Astrocyte of the hippocampus (primary cell): Measurements from ENCODE around the gene BNIPL.

Experiments
- DNase-seq: peaks from one replicate; pipeline ENCODE4 v3.0.0; 2011; ENCODE audit warnings: low read depth, low spot score

BNIPL gene

DNA sequence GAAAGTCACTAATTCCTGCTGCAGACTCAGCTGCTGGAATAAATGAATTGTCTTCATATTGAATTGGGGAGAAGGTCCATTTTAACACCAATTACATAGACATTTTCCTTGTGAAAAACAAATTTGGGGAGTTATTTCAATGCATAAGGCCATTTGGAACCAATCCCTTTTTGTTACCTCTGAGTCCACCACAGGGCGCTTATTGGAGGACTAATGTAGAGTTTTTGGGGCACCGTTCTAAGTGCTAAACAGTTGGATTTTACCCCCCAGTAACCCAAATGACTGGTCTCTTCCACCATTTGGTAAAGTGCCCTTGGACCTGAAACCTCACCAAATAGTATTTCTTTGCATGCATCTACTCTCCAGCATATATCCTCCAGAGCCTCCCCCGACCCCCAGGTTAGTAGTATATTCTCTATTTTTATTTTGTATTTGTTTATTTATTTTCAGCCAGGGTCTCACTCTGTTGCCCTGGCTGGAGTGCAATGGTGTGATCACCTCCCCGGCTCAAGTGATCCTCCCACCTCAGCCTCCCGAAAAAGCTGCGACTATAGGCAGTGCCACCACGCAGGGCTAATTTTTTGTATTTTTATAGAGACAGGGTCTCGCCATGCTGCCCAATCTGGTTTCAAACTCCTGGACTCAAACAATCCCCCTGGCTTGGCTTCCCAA is 26.6 kb upstream of the BNIPL start:
- DNase-seq, result no peak

DNA sequence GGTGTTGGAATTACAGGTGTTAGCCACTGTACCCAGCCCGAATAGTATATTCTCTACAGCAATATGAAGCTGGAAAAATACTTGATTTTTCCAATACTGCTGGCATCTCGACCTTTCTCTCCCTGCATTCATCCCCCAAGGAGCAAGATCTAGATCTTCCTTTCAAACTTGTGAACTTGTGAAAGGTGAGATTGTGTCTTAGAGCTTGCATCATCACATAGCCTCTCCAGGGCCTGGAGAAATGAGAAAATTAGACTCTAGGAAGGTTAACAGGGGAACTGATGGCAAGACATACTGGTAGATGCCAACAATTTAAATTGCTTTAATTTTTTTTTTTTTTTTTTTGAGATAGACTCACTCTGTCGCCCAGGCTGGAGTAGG is 26.1 kb upstream of the BNIPL start:
- no peak for DNase-seq

DNA sequence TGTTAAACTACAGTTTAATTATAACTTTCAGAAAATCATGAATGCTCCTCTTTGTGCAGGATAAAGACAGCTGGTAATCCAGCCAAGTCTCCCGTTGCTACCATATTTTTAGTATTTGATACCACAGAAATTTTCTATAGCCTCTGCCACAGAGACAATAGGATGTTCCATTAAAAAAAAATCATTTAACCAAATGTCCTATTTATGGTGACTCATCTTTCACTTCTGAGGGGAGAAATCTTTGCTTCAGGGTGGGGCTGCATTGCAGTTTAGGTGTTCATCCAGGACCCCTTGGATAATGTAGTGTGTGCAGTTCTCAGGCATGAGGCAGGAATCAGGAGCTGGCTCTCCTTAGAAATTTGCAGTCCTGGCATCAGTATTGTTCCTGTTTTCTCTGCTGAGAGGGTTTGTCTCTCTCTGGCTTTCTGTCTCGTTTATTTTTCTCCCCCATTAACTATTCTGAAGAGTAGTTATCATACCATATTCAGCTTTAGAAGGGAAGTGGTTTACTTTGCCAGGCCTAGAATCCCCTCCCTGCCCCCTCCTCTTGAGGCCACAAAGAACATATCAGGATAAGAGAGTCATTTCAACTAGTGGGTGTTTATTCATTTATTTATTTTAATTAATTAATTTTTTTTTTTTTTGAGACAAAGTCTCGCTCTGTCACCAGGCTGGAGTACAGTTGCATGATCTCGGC is 25.1 kb upstream of the BNIPL start:
- no peak for DNase-seq

DNA sequence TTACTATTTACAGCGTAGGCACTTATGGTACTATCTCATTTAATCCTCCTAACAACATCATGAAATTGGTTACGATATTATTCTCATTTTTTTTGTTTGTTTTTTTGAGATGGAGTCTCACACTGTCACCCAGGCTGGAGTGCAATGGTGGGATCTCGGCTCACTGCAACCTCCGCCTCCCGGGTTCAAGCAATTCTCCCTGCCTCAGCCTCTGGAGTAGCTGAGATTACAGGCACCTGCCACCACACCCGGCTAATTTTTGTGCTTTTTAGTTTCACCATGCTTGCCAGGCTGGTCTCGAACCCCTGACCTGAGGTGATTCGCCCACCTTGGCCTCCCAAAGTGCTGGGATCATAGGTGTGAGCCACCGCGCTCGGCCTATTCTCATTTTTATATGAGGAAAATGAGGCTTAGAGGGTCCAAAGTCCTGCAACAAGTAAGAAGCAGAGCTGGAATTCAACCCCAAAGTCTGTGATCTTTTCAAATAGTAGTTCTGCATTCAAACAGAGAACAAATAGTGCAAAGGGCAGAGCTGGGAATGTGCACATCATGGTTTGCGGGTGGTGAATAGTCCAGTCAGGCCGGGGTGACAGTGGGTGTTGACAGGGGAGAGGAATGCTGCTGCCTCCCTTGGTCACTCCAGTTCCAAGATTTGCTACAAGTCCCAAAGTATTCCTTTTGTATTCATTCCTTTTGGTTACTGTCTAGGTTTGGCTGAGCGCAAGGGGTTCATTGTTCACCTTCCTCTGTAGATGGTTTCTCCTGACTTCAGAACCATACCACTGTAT is 23.5 kb upstream of the BNIPL start:
- peak; percentile 36 for DNase-seq

DNA sequence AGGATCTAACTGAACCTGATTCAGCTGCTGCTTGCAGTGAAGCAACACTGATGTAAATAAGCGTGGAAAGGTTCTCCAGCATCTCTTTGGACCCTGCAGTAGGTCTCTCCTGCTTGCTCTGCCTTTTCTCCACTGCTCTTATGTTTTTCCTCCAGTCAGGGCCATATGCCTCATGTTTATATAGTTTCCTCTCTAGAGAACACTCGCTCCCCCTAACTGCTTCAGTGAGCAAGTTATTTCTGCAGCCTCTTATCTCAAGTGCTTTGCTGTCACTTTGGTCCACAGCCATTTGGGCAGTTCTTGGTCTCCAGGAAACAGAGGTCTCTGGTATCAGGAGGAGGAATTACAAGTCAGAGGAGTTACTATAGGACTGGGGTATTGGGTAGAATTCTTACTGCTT is 22.9 kb upstream of the BNIPL start:
- DNase-seq, result peak; percentile 70

DNA sequence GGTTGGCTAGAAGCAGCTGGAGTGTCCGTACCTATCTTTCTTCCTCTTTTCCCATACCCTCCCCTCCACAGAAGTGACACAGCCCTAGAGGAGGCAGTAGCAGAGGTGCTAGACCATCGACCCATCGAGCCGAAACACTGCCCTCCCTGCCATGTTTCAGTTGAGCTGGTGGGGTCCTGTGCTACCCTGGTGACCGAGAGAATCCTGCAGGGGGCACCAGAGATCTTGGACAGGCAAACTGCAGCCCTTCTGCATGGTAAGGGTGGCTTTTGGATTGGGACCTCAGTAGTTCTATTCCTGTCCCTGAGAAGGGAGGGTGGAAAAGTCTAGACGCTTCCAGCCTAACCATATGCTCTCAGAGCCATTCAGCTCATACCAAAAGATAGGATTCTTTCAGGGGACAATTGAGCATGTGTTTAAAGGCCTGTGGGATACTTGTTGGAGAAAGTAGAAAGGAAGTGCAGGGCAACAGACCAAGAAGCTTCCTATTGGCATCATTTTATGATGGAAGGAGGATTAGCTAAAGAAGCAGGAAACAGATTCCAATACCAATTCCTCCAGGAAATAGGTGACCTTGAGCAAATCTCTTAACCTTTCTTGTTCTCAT is 11.7 kb upstream of the BNIPL start:
- peak; percentile 80 for DNase-seq

DNA sequence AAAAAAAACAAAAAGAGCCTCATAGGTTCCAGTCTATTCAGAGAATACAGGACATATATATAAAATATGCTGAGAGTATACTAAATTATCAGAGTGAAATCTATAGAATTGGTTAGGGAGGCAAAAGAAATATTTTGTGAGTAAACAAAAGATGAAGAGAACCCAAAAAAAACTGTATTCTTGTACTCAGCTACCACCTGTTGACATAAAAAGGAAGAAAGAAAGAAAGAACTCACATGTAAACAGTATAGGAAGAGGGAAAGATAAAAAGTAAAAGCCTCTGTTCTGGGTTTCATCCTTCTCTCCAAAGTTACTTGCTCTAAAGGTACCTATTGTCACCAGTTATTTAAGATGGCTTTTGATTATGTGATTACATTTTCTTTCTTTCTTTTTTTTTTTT is 9.9 kb upstream of the BNIPL start:
- DNase-seq, result no peak

DNA sequence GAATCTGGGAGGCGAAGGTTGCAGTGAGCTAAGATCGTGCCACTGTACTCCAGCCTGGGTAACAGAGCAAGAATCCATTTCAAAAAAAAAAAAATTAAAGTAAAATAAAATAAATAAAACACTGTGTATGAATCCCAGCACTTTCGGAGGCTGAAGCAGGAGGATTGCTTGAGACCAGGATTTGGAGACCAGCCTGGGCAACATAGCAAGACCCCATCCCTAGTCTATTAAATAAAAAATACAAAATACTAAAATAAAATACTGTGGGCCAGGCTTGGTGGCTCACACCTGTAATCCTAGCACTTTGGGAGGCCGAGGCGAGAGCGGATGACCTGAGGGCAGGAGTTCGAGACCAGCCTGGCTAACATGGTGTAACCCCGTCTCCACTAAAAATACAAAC is 4.2 kb upstream of the BNIPL start:
- no peak for DNase-seq

DNA sequence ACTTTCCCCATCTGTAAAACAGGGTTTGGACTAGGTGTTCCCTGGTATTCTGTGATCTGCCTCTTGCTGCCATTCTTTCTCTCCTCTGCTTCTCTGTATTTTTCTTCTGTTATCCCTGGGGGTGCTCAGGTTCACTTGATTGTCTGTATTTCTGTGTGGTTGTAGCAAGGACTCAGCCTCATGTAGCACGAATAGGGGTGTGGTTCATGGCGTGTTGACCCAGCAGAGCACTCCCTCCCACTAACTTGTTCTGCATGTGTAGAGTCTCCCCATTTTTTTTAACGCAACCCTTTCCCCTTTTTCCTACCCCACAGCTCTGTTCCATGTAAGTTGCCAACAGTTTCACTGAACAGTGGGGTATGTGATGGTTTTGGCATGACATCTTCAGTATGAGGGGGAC is 1.2 kb upstream of the BNIPL start:
- DNase-seq, result no peak

DNA sequence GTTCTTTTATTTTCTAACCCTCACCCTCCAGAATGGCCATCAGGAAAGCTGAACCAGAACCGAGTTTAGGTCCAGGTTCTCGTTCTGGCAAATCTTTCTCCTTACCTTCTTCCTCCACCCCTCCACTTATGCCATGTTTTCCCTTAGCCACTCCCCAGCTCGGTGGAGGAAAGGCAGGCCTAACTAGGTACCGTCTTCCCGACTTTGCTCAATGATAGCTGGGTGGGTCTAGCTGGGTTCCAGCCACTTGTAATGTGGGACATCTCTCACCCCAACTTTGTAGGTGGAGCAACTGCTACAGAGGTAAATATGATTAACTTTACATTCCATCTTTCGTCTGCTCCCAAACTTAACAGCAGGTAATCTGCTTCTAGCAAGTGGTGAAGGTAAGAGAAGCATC is 646 bp downstream of the BNIPL start:
- DNase-seq, result no peak

DNA sequence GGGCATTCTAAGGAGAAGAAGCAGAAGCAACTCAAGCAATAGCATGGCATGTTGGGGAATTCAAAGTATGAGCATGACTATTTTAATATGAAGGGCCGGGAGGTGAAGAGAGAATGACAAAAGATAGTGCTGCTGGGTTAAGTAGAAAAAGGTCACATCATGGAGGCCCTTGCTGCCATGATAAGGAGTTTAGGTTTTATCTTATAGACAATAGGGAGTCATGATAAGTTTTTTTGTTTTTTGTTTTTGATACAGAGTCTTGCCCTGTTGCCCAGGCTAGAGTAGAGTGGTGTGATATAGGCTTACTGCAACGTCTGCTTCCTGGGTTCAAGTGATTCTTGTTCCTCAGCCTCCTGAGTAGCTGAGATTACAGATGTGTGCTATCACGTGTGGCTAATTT is 3.1 kb downstream of the BNIPL start:
- DNase-seq, result no peak

DNA sequence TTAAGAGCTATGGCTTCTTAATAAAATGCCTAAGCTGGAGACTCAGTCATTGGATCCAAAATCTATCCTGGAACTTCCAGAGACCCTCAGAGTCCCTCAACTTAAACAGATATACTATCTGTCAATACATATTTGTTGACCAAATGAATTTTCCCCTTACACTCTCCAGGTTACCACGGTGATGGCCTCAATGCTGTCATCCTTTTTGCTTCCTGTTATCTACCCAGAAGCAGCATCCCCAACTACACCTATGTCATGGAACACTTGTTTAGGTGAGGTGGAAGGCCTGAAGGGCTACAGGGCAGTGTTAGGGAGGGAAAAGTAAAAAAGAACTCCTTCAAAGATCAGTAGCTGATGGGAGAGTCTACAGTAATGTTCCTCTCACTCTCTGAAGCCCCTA is 6.8 kb downstream of the BNIPL start:
- DNase-seq, result no peak

DNA sequence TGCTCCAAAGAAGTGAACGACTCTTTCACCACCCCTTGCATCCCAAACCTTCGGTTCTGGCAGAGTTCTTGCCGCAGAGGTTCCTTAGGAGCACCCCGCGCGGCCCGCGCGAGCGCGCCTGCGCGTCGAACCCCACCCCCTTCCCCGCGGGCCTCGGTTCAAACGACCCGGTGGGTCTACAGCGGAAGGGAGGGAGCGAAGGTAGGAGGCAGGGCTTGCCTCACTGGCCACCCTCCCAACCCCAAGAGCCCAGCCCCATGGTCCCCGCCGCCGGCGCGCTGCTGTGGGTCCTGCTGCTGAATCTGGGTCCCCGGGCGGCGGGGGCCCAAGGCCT is 11.2 kb downstream of the BNIPL start, which contains the start of gene C1orf56:
Gene C1orf56 (plus strand): TSS at position 161 of the 334 bp plus-strand sequence. CDS start 97 bp downstream, at position 258.
- DNase-seq, result peak; percentile 87

DNA sequence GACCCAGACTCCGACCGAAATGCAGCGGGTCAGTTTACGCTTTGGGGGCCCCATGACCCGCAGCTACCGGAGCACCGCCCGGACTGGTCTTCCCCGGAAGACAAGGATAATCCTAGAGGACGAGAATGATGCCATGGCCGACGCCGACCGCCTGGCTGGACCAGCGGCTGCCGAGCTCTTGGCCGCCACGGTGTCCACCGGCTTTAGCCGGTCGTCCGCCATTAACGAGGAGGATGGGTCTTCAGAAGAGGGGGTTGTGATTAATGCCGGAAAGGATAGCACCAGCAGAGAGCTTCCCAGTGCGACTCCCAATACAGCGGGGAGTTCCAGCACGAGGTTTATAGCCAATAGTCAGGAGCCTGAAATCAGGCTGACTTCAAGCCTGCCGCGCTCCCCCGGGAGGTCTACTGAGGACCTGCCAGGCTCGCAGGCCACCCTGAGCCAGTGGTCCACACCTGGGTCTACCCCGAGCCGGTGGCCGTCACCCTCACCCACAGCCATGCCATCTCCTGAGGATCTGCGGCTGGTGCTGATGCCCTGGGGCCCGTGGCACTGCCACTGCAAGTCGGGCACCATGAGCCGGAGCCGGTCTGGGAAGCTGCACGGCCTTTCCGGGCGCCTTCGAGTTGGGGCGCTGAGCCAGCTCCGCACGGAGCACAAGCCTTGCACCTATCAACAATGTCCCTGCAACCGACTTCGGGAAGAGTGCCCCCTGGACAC is 11.7 kb downstream of the BNIPL start:
- DNase-seq, result peak; percentile 84

DNA sequence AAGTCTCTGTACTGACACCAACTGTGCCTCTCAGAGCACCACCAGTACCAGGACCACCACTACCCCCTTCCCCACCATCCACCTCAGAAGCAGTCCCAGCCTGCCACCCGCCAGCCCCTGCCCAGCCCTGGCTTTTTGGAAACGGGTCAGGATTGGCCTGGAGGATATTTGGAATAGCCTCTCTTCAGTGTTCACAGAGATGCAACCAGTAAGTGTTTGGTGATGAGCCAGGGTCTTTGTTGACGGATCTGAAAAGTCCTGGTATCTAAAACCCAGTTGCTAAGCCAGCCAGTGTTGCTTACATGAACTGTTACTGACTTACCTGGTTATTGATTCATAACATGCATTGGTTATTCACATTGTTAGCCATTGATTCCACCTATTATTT is 12.3 kb downstream of the BNIPL start:
- no peak for DNase-seq

DNA sequence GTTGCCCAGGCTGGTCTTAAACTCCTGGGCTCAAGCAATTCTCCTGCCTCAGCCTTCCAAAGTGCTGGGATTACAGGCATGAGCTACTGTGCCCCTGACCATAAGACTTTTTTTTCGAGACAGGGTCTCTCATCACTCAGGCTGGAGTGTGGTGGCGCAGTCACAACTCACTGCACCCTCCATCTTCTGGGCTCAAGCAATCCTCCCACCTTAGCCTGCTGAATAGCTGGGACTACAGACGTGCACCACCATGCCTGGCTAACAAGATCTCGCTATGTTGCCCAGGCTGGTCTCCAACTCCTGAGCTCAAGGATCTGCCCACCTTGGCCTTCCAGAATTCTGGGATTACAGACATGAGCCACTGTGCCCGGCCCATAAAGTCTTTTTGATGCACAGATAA is 13.1 kb downstream of the BNIPL start:
- no peak for DNase-seq

DNA sequence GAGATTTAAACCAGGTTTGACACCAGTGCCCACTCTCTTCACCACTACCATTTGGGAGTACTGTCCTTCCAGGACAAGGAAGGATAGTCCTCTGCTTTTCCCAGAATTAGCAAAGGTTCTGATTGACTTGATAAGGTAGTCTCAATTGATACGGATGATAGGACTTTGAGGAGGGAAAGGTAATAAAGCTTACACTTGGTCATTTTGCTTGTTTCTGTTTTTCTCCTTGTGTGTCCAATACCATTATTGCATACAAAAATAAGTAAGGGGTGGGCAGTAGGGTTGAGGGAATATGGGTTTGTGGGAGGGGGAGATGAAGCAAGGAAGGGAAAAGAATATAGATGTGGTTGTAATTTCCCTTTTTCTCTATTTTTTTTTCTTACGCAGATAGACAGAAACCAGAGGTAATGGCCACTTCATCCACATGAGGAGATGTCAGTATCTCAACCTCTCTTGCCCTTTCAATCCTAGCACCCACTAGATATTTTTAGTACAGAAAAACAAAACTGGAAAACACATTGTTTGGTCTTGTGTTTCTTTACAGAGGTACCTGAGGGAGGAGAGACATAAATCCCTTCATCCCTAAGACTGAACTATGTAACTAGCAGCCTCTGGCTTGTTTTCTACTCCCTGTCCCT is 13.8 kb downstream of the BNIPL start:
- no peak for DNase-seq

DNA sequence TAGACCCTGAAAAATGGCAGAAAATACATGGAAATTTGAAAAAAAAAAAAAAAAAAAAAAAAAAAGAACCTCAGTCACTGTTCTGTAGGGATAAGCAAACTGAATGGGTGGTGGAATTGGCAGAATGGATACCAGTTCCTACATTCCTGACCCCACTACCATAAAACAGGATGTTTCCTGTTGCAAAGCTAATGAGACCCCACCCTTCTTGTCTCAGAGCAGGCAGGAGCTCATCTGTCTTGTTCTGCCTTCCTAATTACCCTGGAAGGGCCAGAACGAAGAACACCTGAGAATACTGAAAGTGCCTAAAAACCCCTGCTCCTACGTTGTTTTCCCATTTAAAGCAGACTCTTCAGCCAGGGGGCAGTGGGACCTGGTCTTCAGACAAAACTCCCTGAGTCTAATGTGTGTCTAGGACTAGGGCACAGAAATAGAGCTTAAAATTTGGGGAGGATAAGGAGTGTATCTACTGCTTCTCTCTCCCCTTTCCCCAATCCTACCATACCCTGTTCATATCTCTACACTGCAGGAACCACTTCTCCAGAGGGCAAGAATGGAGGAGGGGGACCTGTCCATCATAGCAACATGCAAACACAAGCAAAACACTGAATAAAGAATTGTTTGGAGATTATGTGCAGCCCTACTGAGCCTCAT is 15.1 kb downstream of the BNIPL start:
- no peak for DNase-seq

DNA sequence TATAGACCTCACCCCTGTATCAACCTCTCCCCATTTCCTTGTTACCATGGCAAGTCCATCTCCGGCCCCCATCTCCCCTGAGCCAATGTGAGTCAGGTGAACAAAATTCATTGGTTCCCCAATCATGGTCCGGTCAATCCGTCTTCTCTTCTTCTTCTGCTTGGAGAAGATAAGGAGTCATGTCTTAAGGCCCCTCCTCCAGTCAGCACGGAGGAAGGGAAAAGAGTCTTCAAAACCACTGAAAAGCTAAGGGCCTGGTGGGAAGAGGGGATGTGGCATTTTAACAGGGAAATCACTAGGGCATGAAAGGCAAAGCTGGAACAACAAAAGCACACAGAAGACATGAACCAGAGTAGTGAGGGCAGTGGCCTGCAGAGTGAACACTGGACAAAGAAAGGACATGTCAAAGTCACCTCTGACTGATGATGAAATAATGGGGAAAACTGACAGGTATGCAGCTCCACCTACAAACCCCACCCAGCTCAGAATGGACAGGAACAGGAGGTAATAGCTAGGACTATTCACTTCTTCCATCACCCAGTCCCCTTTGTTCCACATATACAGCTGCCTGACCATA is 18.7 kb downstream of the BNIPL start:
- no peak for DNase-seq

DNA sequence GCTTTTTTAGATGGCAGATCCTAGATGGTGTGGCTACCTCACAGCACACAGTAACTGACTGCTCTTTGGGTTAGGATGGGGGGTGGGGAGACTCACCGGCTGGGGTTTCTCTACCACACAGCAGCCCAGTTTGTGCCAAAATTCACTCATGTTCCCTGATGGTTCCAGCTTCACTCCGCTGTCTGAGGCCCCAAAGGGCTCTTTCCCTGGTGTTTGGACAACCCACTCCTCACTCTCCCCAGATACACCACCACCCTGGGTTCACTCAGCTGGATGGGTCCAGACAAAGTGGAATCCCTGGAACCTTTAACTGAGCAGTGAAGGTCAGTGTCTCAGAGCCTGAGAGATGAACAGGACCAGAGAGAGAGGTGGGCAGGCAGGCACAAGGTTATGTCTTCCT is 19.2 kb downstream of the BNIPL start:
- DNase-seq, result no peak
